GM21390 (cell line): ENCODE results near the gene C4BPA.
A peak's percentile ranks its signal among the peaks of the same experiment; 100 is the strongest.

Experiments
- ATAC-seq: cut with Tn5 transposase; IDR thresholded peaks from one replicate; pipeline ENCODE4 v1.9.1; 2021; ENCODE audit not compliant: unreplicated experiment

The C4BPA gene

DNA sequence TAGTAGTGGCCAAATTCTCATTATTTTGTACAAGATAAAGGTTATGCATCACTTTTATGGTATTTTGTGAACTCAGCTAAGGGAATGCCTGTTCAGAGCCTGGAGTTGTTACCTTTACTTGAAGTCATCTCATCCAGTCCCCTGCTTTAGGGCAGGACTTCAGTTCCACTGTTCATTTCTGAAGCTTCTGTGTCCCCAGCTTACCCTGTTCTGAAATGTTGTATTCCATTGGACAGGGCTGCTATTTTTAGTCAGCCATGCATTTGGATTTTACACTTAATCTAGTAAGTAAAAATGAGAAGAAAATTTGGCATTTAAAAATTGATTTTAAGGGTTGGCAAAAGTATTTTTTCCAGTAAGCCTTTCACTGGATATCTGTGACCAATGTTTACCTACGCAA is 27.0 kb upstream of the C4BPA start:
- no peak for ATAC-seq

DNA sequence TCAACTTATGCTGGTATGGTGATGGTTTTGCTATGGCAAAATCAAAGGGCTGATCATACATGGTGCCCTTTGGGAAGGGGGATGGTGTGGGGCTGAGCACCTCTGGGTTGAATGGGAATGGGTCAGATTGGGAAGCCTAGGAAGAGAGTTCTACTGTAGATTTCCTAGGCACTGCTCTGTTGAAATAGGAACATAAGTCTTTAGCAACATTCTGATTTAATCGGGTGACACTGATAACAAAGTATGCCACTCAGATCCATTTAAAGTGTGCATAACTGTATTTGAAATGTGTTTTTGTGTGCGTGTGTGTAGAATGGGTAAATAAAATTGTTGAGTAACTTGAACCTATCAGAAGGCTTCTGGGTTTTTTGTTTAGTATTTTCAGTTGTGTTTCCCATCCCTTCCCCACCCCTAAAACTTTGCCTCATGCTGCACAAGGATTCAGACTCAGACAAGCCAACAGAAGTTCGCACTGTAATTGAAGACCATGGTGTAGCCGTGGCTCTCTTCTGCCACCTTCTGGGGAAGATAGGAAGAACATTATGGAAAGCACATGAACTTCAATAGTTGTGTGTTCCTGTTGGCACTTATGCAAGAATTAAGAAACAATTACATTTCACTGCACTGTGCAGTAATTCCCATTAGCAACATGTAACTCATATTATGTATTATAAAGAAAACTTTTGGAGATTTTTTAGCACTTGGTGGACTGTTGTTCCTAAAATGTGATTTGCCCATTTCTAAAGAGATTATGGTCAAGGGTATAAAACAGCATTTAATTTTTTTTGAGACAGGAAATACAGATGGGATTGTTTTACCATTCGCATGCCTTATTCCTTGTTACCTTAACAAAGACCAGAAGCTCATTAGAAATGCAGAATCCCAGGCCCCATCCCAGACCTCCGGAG is 26.3 kb upstream of the C4BPA start:
- ATAC-seq, result no peak

DNA sequence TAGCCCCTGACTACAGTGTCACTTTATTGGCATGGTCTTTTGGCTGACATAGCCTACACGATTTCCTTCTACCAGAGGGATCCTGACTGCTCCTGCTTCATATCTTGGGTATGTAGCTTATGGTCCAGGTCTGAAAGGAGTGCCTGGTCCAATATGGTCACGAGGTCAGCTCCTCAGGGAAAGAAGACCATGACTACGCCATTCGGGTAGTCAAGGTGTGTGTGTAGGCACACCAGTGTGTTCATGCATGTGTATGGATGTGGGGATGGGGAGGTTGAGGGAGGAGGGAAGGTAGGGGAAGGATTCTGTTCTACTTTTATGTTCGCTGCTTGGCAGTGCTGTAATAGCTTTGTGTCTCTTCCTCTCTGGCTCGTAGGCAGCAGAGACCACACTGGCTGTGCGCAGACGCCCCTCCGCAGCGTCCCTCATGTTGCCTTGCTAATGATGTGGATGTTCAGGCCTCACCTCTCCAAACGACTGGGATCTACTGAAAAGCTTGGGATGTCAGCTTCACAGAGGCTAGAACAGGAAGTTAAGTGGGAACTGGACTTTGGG is 25.4 kb upstream of the C4BPA start:
- ATAC-seq, result no peak

DNA sequence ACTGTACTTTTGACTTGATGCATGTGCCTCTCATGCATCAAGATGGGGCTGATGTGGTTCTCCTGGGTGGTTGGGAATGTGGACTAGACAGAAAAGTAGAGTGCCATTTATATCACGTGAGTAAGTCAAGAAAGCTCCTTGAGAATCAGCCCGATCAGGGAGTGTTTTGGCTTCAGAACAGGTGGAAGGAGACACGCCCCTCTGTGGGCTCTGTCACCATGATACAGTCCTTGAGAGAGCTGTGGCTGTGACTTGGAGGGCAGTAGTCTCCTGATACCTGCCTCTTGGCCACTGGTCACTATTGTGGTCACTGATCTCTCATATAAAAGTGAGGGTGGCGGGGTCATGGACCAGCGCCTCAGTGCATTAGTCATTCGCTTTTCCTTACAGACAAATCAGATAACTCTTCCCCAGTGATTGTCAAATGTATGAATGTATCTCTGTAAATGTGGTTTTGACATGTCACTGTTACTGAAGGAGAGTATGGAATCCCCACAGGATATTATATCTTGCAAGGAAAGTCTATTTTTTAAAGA is 24.3 kb upstream of the C4BPA start:
- ATAC-seq, result no peak

DNA sequence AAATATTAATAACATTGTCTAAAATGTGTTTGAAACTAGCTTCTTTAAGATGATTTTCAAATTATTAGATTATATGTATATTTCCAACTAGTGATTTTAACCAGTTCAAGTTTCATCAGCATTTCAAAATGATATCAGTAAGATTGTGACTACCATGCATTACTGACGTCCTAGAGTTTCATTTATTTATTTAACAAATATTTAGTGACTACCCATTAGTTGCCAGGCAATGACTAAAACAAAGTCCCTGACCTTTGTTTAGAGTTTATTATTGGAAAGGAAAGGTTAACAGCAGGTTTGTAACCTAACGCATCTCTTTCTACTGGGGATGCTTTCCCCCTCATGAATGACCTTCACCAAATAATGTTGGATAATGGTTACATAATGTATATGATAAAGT is 22.9 kb upstream of the C4BPA start:
- no peak for ATAC-seq

DNA sequence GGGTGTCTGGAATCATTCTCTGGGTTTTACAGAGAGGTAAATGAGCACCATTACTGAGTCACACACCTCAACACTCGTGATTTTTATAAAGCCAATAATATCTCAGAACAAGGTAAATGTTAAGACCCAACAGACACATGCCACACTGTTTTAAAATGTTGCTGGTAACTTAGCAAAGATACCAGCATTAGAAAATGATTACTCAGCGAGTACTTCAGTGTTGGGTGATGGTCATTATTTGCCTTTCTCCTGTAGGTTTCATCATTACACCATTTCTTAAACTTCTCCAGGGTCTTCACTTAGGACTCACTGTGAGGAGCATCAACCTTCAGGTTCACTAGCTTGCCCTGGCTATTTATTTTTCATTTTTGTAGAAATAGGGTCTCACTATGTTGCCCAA is 22.2 kb upstream of the C4BPA start:
- no peak for ATAC-seq

DNA sequence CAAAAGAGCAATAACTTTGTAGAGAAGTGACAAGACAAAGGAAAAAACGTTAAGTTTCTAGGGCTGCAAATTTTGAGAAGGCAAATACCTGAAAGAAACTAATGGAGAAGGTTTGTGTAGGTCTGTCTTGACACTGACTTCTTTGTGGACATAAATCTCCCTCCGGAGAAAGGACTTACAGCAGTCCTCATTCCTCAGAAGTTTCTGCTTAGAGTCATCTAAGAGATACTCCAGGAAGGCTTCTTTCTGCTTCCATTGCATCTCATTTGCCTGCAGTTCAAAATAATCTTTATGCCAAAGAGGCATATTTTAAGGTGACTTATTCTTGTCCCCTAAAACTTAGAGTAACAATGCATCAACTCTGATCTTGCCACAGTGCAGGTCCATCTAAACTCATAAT is 19.8 kb upstream of the C4BPA start:
- ATAC-seq, result no peak

DNA sequence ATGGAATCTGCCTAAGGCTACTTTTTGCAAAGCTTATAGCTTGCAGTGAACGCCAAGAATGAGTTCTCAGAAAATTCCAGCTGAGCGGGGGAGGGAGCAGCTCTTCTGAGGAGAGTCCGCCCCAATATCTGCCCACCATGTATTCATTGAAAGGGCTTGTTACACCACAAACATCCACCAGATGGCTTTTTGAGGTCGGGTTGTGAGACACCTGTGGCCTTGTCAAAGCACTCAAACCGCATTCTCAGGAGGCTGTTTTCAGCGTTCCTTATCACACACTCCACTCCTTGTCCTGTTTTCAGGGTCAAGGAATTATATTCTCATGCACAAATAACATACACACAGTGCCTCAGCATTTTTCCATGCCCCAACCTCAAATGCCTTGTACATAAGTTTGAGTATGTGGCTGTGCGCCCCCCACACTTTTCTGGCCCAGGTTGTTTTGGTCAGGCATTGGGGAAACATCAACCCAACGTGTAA is 19.3 kb upstream of the C4BPA start:
- peak; percentile 68 for ATAC-seq

DNA sequence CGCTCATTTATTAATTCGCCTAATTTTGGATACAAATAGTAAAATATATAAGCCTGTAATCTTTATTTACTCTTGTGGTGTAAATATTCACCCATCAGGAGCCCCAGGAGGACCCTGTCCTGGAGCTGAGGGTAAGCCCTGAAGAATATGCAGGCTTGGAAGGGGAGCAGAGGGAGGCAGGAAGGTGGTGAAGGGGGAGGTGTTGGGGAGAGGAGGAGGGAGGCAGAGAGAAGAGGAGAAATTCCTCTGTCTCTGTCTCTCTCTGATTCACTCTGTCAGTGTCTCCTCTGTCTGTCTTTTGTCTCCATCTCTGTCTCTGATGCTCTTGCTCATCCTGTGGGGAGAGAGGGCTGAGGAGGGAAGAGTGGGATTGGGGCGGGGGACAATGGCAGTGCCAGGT is 18.1 kb upstream of the C4BPA start:
- no peak for ATAC-seq

DNA sequence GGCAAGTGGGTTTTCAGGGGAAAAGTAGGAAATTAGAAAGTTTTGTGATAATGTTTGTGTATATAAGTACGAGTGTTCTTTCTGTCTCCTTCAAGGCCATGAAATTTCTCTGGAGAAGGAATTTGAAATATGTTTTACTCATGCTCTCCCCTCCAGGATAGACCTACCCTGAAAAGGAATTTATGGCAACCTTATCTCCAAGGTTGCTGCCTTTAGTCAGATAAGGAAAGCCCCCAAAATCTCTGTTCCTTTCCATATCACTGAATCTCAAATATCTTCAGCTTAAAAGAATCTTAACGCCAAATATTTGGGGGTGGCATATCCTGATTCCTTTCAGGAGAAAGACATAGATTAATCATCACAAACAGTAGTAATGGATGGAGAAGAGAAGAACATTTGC is 15.9 kb upstream of the C4BPA start:
- no peak for ATAC-seq

DNA sequence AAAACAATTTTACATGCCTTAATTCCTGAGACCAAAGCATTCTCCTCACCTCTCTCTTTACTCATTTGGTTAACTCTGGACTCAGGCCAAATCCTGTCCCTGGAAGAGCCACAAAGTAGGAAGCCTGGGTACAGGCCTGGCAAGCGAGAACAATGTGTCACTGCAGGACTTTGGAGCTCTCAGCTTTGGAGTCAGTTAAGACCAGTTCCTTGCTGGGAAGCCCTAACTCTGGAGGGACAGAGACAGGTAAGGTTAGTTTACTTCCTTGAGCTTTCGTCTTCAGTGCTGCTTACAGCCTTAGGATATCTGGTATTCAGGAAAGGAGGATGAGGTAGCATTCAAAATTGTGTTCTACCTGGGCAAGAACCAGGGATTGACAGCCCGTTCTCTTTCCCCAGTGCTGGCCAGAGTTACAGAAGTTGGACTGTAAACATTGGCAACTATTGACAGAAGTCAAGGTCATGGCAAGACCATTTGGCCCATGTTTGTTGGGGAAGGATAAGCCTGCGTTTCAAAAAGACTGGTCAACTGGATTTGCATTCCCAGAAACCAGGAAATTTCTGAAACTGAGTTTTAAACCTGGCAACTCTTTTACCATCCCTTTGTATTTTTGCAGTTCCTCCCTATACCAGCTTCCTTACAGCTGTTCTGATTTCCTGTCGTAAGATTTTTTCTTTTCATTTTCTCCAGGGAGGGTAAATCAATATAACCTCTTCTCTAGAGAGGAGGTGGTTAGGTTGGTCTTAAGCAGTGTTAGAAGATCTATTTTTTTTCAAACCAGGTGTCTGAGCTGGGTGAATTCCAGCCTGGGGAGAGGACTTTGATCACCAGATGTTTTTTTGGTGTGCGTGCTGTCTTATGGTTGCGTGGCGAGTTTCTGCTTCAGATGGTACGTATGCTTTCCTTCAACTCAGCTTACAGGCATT is 15.1 kb upstream of the C4BPA start, which contains the start of gene C4BPB:
Gene C4BPB, plus strand, starts transcription at position 160 of the 926 bp plus-strand sequence. Its CDS starts 672 bp downstream, at position 832.
- ATAC-seq, result no peak

DNA sequence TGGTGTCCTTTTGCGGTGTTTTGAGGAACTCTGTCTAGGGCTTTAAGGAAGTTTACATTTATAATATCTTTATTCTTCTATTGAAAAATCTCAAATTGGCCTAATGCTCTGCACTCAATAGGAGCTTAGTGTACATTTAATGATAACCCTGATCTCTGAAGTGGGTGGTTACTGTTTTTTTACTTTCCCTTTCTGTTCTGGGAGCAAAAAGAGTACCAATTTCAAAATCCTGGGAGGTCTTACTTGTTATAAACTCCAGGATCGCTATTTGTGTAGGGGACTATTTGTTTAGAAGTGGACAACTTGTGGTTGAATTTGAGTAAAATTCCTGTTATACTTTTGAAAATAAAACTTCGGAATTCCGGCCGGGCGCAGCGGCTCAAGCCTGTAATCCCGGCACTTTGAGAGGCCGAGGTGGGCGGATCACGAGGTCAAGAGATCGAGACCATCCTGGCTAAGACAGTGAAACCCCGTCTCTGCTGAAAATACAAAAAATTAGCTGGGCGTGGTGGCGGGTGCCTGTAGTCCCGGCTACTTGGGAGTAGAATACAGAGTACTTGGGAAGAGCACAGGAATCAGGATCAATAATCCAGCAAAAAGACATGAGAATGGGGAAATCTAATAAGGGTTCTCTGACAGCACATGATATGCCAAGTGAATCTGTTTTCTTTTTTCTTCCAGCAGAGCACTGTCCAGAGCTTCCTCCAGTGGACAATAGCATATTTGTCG is 14.2 kb upstream of the C4BPA start:
- no peak for ATAC-seq

DNA sequence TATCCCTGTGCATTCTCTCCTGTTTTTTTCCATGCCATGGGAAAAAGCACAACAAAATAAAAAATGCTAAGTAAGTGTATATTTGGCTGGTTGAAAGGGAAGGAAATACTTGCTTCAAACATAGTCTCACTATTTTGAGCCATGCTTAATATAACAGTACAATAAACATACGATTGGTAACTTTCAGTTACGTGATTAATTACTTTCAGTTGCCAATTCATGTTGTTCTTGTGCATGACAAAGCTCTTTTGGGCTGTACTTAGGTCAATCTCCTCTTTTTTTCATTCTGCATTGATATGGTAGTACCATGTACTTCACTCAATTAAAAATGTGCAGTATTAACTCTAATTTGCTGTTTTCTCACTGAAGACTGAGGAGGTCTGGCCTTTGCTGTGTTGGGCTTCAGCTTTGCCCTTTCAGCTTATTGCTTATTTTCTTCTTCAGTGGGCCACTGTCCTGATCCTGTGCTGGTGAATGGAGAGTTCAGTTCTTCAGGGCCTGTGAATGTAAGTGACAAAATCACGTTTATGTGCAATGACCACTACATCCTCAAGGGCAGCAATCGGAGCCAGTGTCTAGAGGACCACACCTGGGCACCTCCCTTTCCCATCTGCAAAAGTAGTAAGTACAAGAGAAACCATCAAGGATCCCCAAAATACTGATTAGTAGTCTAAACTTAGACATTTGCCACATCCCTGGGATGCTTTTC is 12.7 kb upstream of the C4BPA start:
- no peak for ATAC-seq

DNA sequence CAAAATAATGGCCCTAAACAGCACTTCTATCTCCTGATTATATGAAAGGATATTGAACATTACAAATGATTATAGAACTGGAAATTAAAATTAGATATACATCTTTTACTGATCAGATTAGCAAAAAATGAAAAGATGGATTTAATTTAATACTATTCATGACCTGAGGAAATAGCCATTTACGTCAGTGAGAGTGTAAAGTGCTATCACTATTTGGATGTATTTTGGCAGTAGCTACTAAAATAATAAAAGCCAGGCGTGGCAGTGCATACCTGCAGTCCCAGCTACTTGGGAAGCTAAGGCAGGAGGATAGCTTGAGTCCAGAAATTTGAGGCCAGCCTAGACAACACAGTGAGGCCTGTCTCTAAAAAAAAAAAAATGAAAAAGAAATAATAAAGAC is 10.1 kb upstream of the C4BPA start:
- ATAC-seq, result no peak

DNA sequence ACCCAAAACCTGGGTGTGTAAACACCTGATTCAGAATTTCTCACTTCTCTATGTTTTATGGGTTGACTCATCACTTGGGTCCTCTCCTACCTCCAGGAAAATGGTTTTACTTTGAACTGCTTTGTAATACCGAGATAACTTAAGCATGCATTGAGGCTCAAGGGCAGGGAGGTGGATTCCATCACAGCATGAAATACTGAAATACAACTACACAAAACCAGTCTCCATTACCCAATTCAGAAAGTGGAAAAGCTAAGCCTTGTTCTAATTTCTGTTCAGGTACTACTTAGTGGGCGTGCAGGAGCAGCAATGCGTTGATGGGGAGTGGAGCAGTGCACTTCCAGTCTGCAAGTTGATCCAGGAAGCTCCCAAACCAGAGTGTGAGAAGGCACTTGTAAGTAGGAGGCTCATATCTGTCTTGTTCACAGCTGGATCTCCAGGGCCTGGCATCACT is 6.1 kb upstream of the C4BPA start:
- ATAC-seq, result peak; percentile 96

DNA sequence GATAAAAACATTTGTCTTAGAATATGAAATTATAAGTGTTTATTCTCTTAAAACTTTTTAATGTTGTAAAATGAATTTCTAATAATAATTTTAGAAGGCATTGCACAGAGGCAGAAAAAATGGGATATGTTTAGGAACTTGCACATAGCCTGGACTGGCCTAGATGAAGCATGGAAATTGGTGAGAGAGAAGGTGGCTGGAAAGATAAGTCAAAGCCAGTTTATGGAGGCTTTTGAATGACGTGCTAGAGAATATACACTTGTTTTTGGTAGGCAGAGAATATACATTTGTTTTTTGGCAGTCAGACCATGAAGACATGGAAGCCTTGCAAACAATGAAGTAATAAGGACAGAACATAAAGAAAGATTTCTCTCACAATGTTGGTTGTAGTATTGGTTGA is 2.3 kb upstream of the C4BPA start:
- no peak for ATAC-seq

DNA sequence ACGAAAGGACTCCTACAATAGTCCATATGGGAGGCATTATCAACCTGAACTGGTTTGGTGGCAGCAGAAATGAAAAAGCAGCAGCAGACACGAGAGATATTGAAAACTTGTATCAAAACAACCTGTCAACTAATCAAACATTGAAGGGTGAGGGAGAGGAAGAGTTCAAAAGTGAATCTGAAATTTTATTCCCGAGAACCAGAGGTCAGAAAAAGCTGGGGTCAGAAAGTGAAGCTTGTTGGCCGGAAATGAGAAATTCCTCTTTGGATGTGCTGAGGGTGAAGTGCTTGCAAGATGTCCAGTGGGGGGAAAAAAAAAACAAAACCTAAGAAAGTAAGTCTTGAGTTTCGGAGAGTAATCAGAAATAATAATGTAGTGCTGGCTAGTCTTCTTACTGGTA is 1.9 kb upstream of the C4BPA start:
- ATAC-seq, result no peak

DNA sequence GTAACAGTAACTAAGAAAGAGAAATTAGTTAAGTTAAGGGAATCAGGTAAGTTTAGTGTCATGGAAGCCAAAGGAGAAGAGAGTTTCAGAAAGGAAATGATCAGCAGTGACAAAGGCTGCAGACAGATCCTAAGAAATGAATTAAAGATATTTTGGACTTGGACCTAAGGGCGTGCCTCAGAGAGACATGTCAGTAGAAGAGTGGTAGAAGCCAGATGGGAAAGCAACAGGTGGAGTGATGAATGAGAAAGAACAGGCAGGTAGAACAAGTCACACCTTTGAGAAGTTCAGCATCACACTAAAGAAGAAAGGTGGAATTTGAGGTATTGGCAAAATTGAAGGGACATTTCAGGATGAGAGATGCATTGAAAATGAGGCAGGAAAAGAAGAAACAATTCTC is 1.4 kb upstream of the C4BPA start:
- ATAC-seq, result no peak

DNA sequence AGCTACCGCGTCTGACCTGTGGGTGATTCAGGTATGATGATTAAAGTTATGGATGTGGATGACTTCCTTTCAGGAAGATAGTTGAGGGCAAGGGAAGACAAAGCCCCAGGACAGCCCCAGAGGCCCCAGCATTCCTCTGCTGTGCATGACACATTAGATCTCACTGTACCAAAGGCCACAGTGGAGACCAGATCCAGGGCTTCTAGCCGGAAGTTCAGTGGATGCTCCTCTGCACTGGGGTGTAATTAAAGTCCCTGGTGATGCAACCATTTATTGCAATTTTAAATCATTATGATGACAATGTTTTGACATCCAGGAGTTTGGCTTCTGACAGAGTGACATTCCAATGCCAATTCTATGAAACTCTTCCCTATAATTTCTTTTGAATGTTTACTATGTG is 5.0 kb downstream of the C4BPA start:
- ATAC-seq, result no peak
